ENCODE results near the gene TGM5.
"Not testable (repeated sequence)": the region's sequence is repeated elsewhere in the genome, so short reads cannot be mapped to it uniquely, and the experiment has no call there.

TGM5 gene

GRCh38 chr15:43266834-43267233 is at the start of gene TGM5:
Gene TGM5 (minus strand): TSS chr15:43266928. CDS start chr15:43266849, 79 bp downstream.
- DNase-seq: no peak

GRCh38 chr15:43314171-43314570 is 47.4 kb upstream of the TGM5 start:
- DNase-seq: no peak

GRCh38 chr15:43312378-43312777 is 45.6 kb upstream of the TGM5 start:
- DNase-seq: no peak

GRCh38 chr15:43302205-43302817 is 35.6 kb upstream of the TGM5 start, which contains the start of gene TGM7:
Gene TGM7 (minus strand): TSS chr15:43302255.
- no peak for DNase-seq

GRCh38 chr15:43299884-43300283 is 33.2 kb upstream of the TGM5 start:
- no peak for DNase-seq

GRCh38 chr15:43299411-43299810 is 32.7 kb upstream of the TGM5 start:
- DNase-seq: no peak

- DNase-seq: no peak
These were observed 27.5 kb upstream of the TGM5 start for GRCh38 chr15:43294091-43294706.

GRCh38 chr15:43293432-43293831 is 26.7 kb upstream of the TGM5 start:
- no peak for DNase-seq

- no peak for DNase-seq
These were observed 25.8 kb upstream of the TGM5 start for GRCh38 chr15:43292375-43293078.

GRCh38 chr15:43289656-43290055 is 22.9 kb upstream of the TGM5 start:
- not testable (repeated sequence) for DNase-seq

GRCh38 chr15:43287254-43287653 is 20.5 kb upstream of the TGM5 start:
- no peak for DNase-seq

- no peak for DNase-seq
These were observed 19.3 kb upstream of the TGM5 start for GRCh38 chr15:43286074-43286473.

- DNase-seq: peak; percentile 45 to 67
These were observed 18.9 kb upstream of the TGM5 start for GRCh38 chr15:43285609-43286037.

- DNase-seq: no peak
These were observed 16.8 kb upstream of the TGM5 start for GRCh38 chr15:43283526-43283925.

GRCh38 chr15:43281926-43282602 is 15.3 kb upstream of the TGM5 start:
- DNase-seq: no peak

GRCh38 chr15:43280996-43281395 is 14.3 kb upstream of the TGM5 start:
- DNase-seq: no peak

- no peak for DNase-seq
These were observed 12.8 kb upstream of the TGM5 start for GRCh38 chr15:43279496-43279895.

GRCh38 chr15:43278869-43279268 is 12.1 kb upstream of the TGM5 start:
- DNase-seq: no peak

GRCh38 chr15:43277901-43278300 is 11.2 kb upstream of the TGM5 start:
- DNase-seq: no peak

GRCh38 chr15:43277231-43277823 is 10.6 kb upstream of the TGM5 start:
- DNase-seq: no peak

- DNase-seq: no peak
These were observed 10.0 kb upstream of the TGM5 start for GRCh38 chr15:43276563-43277200.

GRCh38 chr15:43275740-43276562 is 9.2 kb upstream of the TGM5 start:
- no peak for DNase-seq
